Suprapubic skin (tissue), 4 donors: ENCODE data around the gene TMCC2. TPM values are rescaled to one million over a fixed set of nuclear protein-coding genes. Genes with fewer than 3 reads are reported as not detected.

Experiments
- DNase-seq, 2 donors: peaks; one replicate each; pipeline ENCODE4 v3.0.0-alpha.2; 2019; ENCODE audit warnings: low spot score in 2 of 2
- H3K27ac ChIP-seq: fragments of 200-600 bp; sonication (generic); one replicate; pipeline ENCODE4 v1.5.1; 2019
- H3K27me3 ChIP-seq: fragments of 200-600 bp; sonication (generic); one replicate; pipeline ENCODE4 v1.5.1; 2019
- H3K36me3 ChIP-seq: fragments of 200-600 bp; sonication (generic); one replicate; pipeline ENCODE4 v1.5.1; 2019
- H3K4me1 ChIP-seq: fragments of 200-600 bp; sonication (generic); one replicate; pipeline ENCODE4 v1.5.1; 2019
- H3K4me3 ChIP-seq: fragments of 200-600 bp; sonication (generic); one replicate; pipeline ENCODE4 v1.5.1; 2019; ENCODE audit warnings: mild to moderate bottlenecking
- H3K9me3 ChIP-seq: fragments of 200-600 bp; sonication (generic); one replicate; pipeline ENCODE4 v1.5.1; 2019
- CTCF ChIP-seq, 2 donors: fragments of 200-600 bp in 1 of 2; fragments of 450-650 bp in 1 of 2; sonication (generic) in 1 of 2; IDR thresholded peaks; one replicate each; pipeline ENCODE4 v1.5.1; 2016 to 2019; ENCODE audit warnings: antibody characterized with exemption in 2 of 2, mild to moderate bottlenecking in 1 of 2, moderate library complexity in 1 of 2
- EP300 ChIP-seq: sonication (generic); formaldehyde crosslinking; IDR thresholded peaks from one replicate; pipeline ENCODE4 v1.6.1; 2017; ENCODE audit warnings: antibody characterized with exemption
- POLR2A ChIP-seq, 2 donors: fragments of 450-650 bp; IDR thresholded peaks; one replicate each; pipeline ENCODE4 v1.6.1; 2017; ENCODE audit warnings: antibody characterized with exemption in 2 of 2, mild to moderate bottlenecking in 2 of 2, moderate library complexity in 2 of 2
- POLR2AphosphoS5 ChIP-seq, 3 donors: sonication (generic); formaldehyde crosslinking; IDR thresholded peaks; one replicate each; pipeline ENCODE4 v1.6.1; 2017; ENCODE audit warnings: antibody characterized with exemption in 3 of 3
- WGBS: methylation state at CpG from one replicate; pipeline ENCODE4 v1.1.5; 2018; 5-methylcytosine and 5-hydroxymethylcytosine counted together
- total RNA-seq, 4 donors: library from RNA; depleted of rRNA; stranded (reverse); fragments of >200 nt; gene quantifications; one replicate each; pipeline ENCODE4 v1.1.0, GENCODE V29; 2016

The TMCC2 gene
- total RNA-seq, 4 donors from 2014 or later, result 3.1 to 4.3 (median 4.1) TPM

DNA sequence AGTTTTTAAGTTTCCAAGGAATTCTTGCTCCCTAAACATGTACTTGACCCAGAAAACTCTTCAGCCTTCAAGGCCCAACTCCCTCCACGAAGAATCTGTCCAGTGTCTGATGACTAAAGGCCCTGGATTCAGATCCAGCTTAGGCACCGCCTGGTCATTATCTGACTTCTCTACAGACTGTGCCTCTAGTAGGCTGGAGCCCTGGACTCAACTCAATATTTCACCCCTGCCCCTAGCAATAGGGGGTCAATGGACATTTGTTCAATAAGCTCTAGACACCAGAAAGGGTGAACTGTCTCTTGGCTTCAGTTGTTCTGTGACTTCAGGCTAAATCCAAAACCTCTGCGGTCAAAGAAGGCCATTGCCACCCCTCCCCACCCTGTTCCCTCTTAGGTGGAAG lies 59.3 kb downstream of the TMCC2 start:
- no peaks in the 10 kb centered on the region for H3K36me3 ChIP-seq
- H3K27me3 ChIP-seq, result no peaks in the 10 kb centered on the region
- 96% methylated on average over 3 of the region's 3 CpGs for WGBS
- H3K4me3 ChIP-seq, result no peak overlapping the region
- no peak overlapping the region for H3K27ac ChIP-seq
- no peaks in the 10 kb centered on the region for H3K9me3 ChIP-seq
- peaks cover 63% of the 10 kb centered on the region for H3K4me1 ChIP-seq
- TF ChIP-seq CTCF (IDR thresholded peaks at IDR 0.05) (no peak), EP300 (no peak), POLR2A (IDR thresholded peaks at IDR 0.05) (no peak), POLR2AphosphoS5 (IDR thresholded peaks at IDR 0.05) (no peak)
- no peak for DNase-seq

GRCh38 chr1:205287767-205288559 lies 60.2 kb downstream of the TMCC2 start:
- no peak overlapping the region for H3K27ac ChIP-seq
- H3K27me3 ChIP-seq, result no peaks in the 10 kb centered on the region
- no peak for DNase-seq
- WGBS, result 53% methylated on average over 8 of the region's 8 CpGs
- H3K9me3 ChIP-seq, result no peaks in the 10 kb centered on the region
- H3K4me3 ChIP-seq, result no peak overlapping the region
- H3K36me3 ChIP-seq, result no peaks in the 10 kb centered on the region
- TF ChIP-seq EP300 (no peak), CTCF (IDR thresholded peaks at IDR 0.05) (no peak), POLR2AphosphoS5 (IDR thresholded peaks at IDR 0.05) (no peak), POLR2A (IDR thresholded peaks at IDR 0.05) (no peak)
- H3K4me1 ChIP-seq, result peaks cover 54% of the 10 kb centered on the region

GRCh38 chr1:205291596-205291995 lies 63.9 kb downstream of the TMCC2 start:
- H3K36me3 ChIP-seq, result no peaks in the 10 kb centered on the region
- peaks cover 29% of the 10 kb centered on the region for H3K4me1 ChIP-seq
- H3K27me3 ChIP-seq, result no peaks in the 10 kb centered on the region
- TF ChIP-seq POLR2AphosphoS5 (IDR thresholded peaks at IDR 0.05) (no peak), EP300 (no peak), CTCF (IDR thresholded peaks at IDR 0.05) (no peak), POLR2A (IDR thresholded peaks at IDR 0.05) (no peak)
- H3K9me3 ChIP-seq, result no peaks in the 10 kb centered on the region
- DNase-seq, result no peak
- WGBS, result 86% methylated on average over 5 of the region's 6 CpGs
- no peak overlapping the region for H3K4me3 ChIP-seq
- no peak overlapping the region for H3K27ac ChIP-seq

DNA sequence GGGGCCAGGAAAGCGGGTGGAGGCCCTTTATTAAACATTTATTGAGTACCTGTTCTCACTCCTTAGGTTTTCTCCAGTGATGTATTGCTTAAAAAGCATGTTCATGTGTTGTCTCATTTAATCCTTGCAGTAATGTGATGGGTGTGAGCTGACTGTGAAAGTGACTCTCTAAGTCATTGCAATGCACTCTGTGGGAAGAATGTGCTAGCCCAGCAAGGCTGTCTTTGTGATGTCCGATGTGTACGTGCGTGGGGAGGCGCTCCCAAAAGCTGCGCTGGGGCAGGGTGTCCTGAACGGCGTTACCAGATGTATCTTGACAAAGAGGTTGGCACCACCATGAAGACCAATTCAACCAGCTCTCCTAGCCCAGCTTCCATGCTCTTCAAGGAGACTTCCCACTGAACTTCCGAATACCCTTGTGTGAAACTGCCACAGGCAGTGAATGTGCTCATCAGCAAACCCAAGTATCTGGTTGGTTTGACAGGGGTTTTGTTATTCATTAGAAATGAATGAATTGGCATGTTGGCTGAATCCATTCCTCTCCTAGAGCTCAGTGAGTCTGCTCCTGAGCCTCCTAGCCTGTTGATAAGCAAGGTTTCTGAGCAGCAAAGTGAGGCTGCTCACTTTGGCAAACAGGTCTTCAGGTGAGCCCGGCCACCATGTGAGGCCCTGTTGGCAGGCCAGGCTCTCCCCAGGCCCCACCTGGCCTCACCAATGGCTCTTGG lies 65.8 kb downstream of the TMCC2 start:
- Histone ChIP-seq H3K4me1 (peaks cover 10% of the 10 kb centered on the region), H3K4me3 (no peak overlapping the region), H3K27ac (no peak overlapping the region), H3K36me3 (no peaks in the 10 kb centered on the region), H3K27me3 (no peaks in the 10 kb centered on the region), H3K9me3 (no peaks in the 10 kb centered on the region)
- 86% methylated on average over 7 of the region's 10 CpGs for WGBS
- no peak for DNase-seq
- TF ChIP-seq CTCF (IDR thresholded peaks at IDR 0.05) (no peak), POLR2A (IDR thresholded peaks at IDR 0.05) (no peak), EP300 (no peak), POLR2AphosphoS5 (IDR thresholded peaks at IDR 0.05) (no peak)
